Activated CD8-positive, alpha-beta T cell treated with anti-CD3 and anti-CD28 coated beads for 36 hours (primary cell): ENCODE data around the gene SEMA6B. TPM values are rescaled to one million over a fixed set of nuclear protein-coding genes. Genes with fewer than 3 reads are reported as not detected.

Experiments used
- ATAC-seq: fragments of 200-7000 bp; cut with Tn5 transposase; one replicate; pipeline ENCODE4 v1.10.0; 2021; ENCODE audit warnings: mild to moderate bottlenecking, moderate library complexity
- CTCF ChIA-PET: fragments of 350-600 bp; sonication (Branson Sonifier 250); formaldehyde crosslinking; loops from one replicate; lab custom pipeline; 2021; ENCODE audit warnings: antibody characterized with exemption; lab: Charles Lee
- POLR2A ChIA-PET: fragments of 350-600 bp; sonication (Branson Sonifier 250); formaldehyde crosslinking; loops from one replicate; lab custom pipeline; 2021; ENCODE audit warnings: antibody characterized with exemption; lab: Charles Lee
- DNase-seq: peaks from one replicate; pipeline ENCODE4 v3.0.0-alpha.2; 2020
- H3K27ac Mint-ChIP-seq: one replicate; pipeline ENCODE4 v1.8.0; 2021; ENCODE audit warnings: mild to moderate bottlenecking, mixed read lengths
- H3K27me3 Mint-ChIP-seq: one replicate; pipeline ENCODE4 v1.8.0; 2021; ENCODE audit warnings: mixed read lengths
- H3K36me3 Mint-ChIP-seq: one replicate; pipeline ENCODE4 v1.8.0; 2021; ENCODE audit warnings: low read depth, mixed read lengths
- H3K4me1 Mint-ChIP-seq: one replicate; pipeline ENCODE4 v1.8.0; 2021; ENCODE audit warnings: low read depth, mixed read lengths
- H3K4me3 Mint-ChIP-seq: one replicate; pipeline ENCODE4 v1.8.0; 2021; ENCODE audit warnings: mild to moderate bottlenecking, moderate library complexity, mixed read lengths
- H3K9me3 Mint-ChIP-seq: one replicate; pipeline ENCODE4 v1.8.0; 2021; ENCODE audit warnings: mixed read lengths
- intact Hi-C: fragments of 100-400 bp; cut with micrococcal nuclease; formaldehyde crosslinking; loops from one replicate; pipeline ENCODE4 v1.10.0; 2022
- total RNA-seq, 2 experiments: library from RNA; stranded (reverse); gene quantifications; one replicate each; pipeline ENCODE4 v1.2.3, GENCODE V29; 2021
- TF ChIP-seq, protein P1 (sequence below): fragments of 200-600 bp; IDR thresholded peaks from one replicate; pipeline ENCODE4 v1.8.0; 2022; ENCODE audit warnings: antibody characterized with exemption, mild to moderate bottlenecking

The SEMA6B gene
- total RNA-seq, 2 experiments from 2014 or later = not detected

DNA sequence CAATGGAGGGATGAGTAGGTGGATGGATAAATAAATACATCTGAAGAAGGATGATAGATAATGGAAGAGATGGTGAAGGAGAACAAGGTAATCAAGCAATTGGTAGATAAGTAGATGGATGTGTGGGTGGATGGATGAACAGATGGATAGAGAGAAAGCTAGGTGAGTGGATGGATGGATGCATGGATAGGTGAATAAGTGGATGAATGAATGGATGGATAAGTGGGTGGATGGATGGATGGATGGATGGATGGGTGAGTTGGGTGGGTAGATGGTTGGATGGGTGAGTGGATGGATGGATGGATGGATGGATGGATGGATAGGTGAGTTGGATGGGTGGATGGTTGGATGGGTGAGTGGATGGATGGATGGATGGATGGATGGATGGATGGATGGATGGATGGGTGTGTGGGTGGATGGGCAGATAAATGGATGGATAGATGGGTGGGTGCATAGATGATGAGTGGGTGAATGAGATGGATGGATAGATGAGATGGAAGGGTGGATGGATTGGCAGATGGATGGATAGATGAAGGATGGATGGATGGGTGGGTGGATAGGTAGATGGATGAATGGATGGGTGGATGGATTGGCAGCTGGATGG is 6.3 kb downstream of the SEMA6B start:
- no peaks in the 10 kb centered on the region for H3K9me3 Mint-ChIP-seq
- H3K4me3 Mint-ChIP-seq = no peak overlapping the region
- DNase-seq (no peak), ATAC-seq (no peak)
- no peaks in the 10 kb centered on the region for H3K4me1 Mint-ChIP-seq
- peaks cover 3% of the 10 kb centered on the region for H3K27me3 Mint-ChIP-seq
- POLR2A ChIA-PET = no interaction called here
- no peak overlapping the region for H3K27ac Mint-ChIP-seq
- H3K36me3 Mint-ChIP-seq = no peaks in the 10 kb centered on the region
- intact Hi-C loops = no loop called here
- TF ChIP-seq, protein P1, sequence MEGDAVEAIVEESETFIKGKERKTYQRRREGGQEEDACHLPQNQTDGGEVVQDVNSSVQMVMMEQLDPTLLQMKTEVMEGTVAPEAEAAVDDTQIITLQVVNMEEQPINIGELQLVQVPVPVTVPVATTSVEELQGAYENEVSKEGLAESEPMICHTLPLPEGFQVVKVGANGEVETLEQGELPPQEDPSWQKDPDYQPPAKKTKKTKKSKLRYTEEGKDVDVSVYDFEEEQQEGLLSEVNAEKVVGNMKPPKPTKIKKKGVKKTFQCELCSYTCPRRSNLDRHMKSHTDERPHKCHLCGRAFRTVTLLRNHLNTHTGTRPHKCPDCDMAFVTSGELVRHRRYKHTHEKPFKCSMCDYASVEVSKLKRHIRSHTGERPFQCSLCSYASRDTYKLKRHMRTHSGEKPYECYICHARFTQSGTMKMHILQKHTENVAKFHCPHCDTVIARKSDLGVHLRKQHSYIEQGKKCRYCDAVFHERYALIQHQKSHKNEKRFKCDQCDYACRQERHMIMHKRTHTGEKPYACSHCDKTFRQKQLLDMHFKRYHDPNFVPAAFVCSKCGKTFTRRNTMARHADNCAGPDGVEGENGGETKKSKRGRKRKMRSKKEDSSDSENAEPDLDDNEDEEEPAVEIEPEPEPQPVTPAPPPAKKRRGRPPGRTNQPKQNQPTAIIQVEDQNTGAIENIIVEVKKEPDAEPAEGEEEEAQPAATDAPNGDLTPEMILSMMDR = no peak
- CTCF ChIA-PET = interaction anchor here (1.1 to 1.8 kb wide), 2 partner anchors 28 to 30 kb away, joined by 3 to 6 read pairs; no protein-coding TSS in a partner anchor

DNA sequence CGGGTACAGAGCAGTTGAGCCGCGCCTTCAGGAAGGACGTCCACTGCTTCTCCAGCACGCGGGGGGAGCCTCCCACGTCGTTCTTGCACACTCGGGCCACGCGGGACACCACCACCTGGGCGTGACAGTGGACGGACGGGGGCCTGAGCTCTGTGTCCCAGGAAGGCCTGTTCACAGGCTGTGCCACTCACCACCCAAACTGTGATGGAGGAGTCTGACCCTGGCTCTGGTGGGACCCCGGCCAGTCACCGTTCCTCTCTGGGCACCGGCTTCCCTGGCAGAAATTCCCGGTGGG is 7.0 kb downstream of the SEMA6B start:
- no peaks in the 10 kb centered on the region for H3K9me3 Mint-ChIP-seq
- H3K27me3 Mint-ChIP-seq = peaks cover 3% of the 10 kb centered on the region
- H3K27ac Mint-ChIP-seq = no peak overlapping the region
- H3K36me3 Mint-ChIP-seq = no peaks in the 10 kb centered on the region
- H3K4me1 Mint-ChIP-seq = no peaks in the 10 kb centered on the region
- CTCF ChIA-PET = interaction anchor here (1.1 to 1.8 kb wide), 2 partner anchors 27 to 29 kb away, joined by 3 to 6 read pairs; no protein-coding TSS in a partner anchor
- no peak for DNase-seq
- TF ChIP-seq, protein P1 = no peak
- intact Hi-C loops = no loop called here
- ATAC-seq = no peak
- POLR2A ChIA-PET = interaction anchor here (1.3 kb wide), 1 partner anchor 9 kb away, joined by 3 read pairs; no protein-coding TSS in a partner anchor
- no peak overlapping the region for H3K4me3 Mint-ChIP-seq

DNA sequence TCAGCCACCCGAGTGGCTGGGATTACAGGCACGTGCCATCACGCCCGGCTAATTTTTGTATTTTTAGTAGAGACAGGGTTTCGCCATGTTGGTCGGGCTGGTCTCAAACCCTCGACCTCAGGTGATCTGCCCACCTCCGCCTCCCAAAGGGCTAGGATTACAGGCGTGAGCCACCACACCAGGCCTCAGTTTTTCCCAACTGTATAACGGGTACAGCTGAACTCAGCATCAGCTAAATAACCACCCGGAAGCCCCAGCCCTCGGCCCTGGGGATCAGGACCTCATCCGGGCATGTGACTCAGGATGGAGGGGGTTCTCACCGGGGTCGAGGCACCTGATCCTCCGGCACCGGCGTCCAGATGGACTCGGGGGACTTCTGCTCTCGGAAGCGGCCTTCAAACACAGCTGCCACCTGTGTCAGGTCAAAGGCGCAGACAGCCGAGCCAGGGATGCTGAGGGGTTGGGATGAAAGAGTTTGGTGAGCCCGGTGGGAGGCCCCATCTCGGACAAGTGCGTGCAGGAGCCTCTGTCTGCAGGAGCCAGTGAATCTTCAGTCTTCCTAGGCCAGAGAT is 8.9 kb downstream of the SEMA6B start:
- intact Hi-C loops = no loop called here
- Mint-ChIP-seq H3K27me3 (peaks cover 3% of the 10 kb centered on the region), H3K4me3 (no peak overlapping the region), H3K36me3 (no peaks in the 10 kb centered on the region), H3K9me3 (no peaks in the 10 kb centered on the region), H3K4me1 (no peaks in the 10 kb centered on the region), H3K27ac (no peak overlapping the region)
- TF ChIP-seq, protein P1 = no peak
- ChIA-PET CTCF (no interaction called here), POLR2A (no interaction called here)
- DNase-seq (no peak), ATAC-seq (no peak)

DNA sequence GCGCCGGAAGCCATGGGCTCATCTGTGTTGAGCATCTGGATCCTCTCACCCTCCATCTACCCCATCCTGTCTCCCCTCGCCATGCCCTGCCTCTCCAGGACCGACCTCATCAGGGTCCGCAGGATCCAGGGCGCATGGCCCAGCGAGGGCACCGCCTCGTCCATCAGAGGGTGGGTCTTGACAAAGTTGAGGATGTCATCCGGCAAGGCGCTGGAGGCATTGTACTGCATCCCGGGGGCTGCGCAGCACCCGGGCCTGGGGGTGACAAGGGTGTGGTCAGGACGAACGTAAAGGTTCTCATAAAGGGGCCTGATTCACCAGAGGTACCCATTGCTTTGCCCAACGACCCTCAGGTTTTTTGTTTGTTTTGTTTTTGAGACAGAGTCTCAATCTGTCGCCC is 9.5 kb downstream of the SEMA6B start:
- H3K4me3 Mint-ChIP-seq = no peak overlapping the region
- intact Hi-C loops = no loop called here
- no peaks in the 10 kb centered on the region for H3K4me1 Mint-ChIP-seq
- ChIA-PET CTCF (no interaction called here), POLR2A (no interaction called here)
- no peaks in the 10 kb centered on the region for H3K36me3 Mint-ChIP-seq
- TF ChIP-seq, protein P1 = no peak
- DNase-seq = no peak
- ATAC-seq = no peak
- peaks cover 3% of the 10 kb centered on the region for H3K27me3 Mint-ChIP-seq
- H3K27ac Mint-ChIP-seq = no peak overlapping the region
- H3K9me3 Mint-ChIP-seq = no peaks in the 10 kb centered on the region

DNA sequence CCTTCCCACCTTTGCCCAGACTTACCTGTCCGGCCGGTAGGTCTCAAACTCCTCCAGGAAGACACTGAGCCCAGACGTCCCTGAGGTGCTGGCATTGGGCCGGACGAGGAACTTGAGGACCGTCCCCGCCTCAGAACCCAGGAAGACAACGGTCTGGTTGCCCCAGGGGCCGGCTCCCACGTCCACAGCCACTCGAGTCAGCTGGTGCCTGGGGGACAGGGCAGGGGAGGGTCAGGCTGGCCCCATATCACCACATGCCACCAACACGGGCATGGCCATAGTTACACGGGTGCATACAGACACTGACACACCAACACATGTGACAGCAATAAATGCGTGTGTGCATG is 11.3 kb downstream of the SEMA6B start:
- ChIA-PET CTCF (no interaction called here), POLR2A (interaction anchor here (0.6 kb wide), 1 partner anchor 78 kb away, joined by 3 read pairs; no protein-coding TSS in a partner anchor)
- no peak overlapping the region for H3K27ac Mint-ChIP-seq
- no peaks in the 10 kb centered on the region for H3K36me3 Mint-ChIP-seq
- ATAC-seq = no peak
- intact Hi-C loops = no loop called here
- no peaks in the 10 kb centered on the region for H3K4me1 Mint-ChIP-seq
- H3K4me3 Mint-ChIP-seq = no peak overlapping the region
- TF ChIP-seq, protein P1 = no peak
- no peak for DNase-seq
- no peaks in the 10 kb centered on the region for H3K9me3 Mint-ChIP-seq
- H3K27me3 Mint-ChIP-seq = peaks cover 3% of the 10 kb centered on the region
